Vagina (tissue), 2 donors: Measurements from ENCODE around the gene PEX5L. TPM values are rescaled to one million over a fixed set of nuclear protein-coding genes. Genes with fewer than 3 reads are reported as not detected.

ENCODE experiments used
- DNase-seq, 2 donors: peaks; one replicate each; pipeline ENCODE4 v3.0.0-alpha.2; 2017; ENCODE audit errors: extremely low spot score in 2 of 2
- H3K27ac ChIP-seq: fragments of 200-600 bp; sonication (generic); one replicate; pipeline ENCODE4 v1.5.1; 2019
- H3K27me3 ChIP-seq: fragments of 200-600 bp; sonication (generic); one replicate; pipeline ENCODE4 v1.5.1; 2019
- H3K36me3 ChIP-seq, 2 donors: fragments of 200-600 bp; sonication (generic); one replicate each; pipeline ENCODE4 v1.5.1; 2017 to 2019
- H3K4me1 ChIP-seq: fragments of 200-600 bp; sonication (generic); one replicate; pipeline ENCODE4 v1.5.1; 2019
- H3K4me3 ChIP-seq, 2 donors: fragments of 200-600 bp; sonication (generic); 1 replicate in 1 of 2; 2 replicates in 1 of 2; pipeline ENCODE4 v1.5.1; 2016 to 2019
- H3K9me3 ChIP-seq: fragments of 200-600 bp; sonication (generic); one replicate; pipeline ENCODE4 v1.5.1; 2019
- CTCF ChIP-seq, 3 experiments: fragments of 450-650 bp in 2 of 3; fragments of 200-600 bp in 1 of 3; sonication (generic) in 1 of 3; IDR thresholded peaks; one replicate each; pipeline ENCODE4 v1.5.1; 2017 to 2019; ENCODE audit warnings: antibody characterized with exemption in 3 of 3, mild to moderate bottlenecking in 2 of 3, moderate library complexity in 2 of 3
- POLR2A ChIP-seq, 2 donors: fragments of 450-650 bp; IDR thresholded peaks; one replicate each; pipeline ENCODE4 v1.6.1; 2017; ENCODE audit warnings: antibody characterized with exemption in 2 of 2, mild to moderate bottlenecking in 2 of 2, moderate library complexity in 2 of 2
- POLR2AphosphoS5 ChIP-seq, 2 donors: sonication (generic); formaldehyde crosslinking; IDR thresholded peaks; one replicate each; pipeline ENCODE4 v1.9.0; 2017; ENCODE audit warnings: antibody characterized with exemption in 2 of 2, mild to moderate bottlenecking in 2 of 2, low read depth in 1 of 2; ENCODE audit not compliant: insufficient read depth in 1 of 2
- intact Hi-C: fragments of 100-400 bp; cut with DNase I; formaldehyde crosslinking; loops from one replicate; pipeline ENCODE4 v1.15.1; 2023
- total RNA-seq: library from RNA; depleted of rRNA; stranded (reverse); fragments of >200 nt; gene quantifications from one replicate; pipeline ENCODE4 v1.2.3, GENCODE V29; 2016

PEX5L gene
- total RNA-seq, 1 donor from 2014 or later, result not detected

- H3K4me3 ChIP-seq, result no peak overlapping the region
- TF ChIP-seq CTCF (IDR thresholded peaks at IDR 0.05) (no peak), POLR2A (IDR thresholded peaks at IDR 0.05) (no peak), POLR2AphosphoS5 (IDR thresholded peaks at IDR 0.05; ENCODE audit: insufficient read depth in 1 of 2, low read depth in 1 of 2) (no peak)
- intact Hi-C loops, result no loop called here
- no peak for DNase-seq
- H3K27ac ChIP-seq, result no peak overlapping the region
- no peaks in the 10 kb centered on the region for H3K36me3 ChIP-seq
- no peaks in the 10 kb centered on the region for H3K4me1 ChIP-seq
- no peaks in the 10 kb centered on the region for H3K9me3 ChIP-seq
- H3K27me3 ChIP-seq, result no peaks in the 10 kb centered on the region
These were observed 139.5 kb downstream of the PEX5L start for GRCh38 chr3:179897231-179897630.

- H3K27me3 ChIP-seq, result no peaks in the 10 kb centered on the region
- H3K27ac ChIP-seq, result no peak overlapping the region
- TF ChIP-seq CTCF (IDR thresholded peaks at IDR 0.05) (no peak), POLR2AphosphoS5 (IDR thresholded peaks at IDR 0.05; ENCODE audit: insufficient read depth in 1 of 2, low read depth in 1 of 2) (no peak), POLR2A (IDR thresholded peaks at IDR 0.05) (no peak)
- no peaks in the 10 kb centered on the region for H3K4me1 ChIP-seq
- no peak for DNase-seq
- H3K36me3 ChIP-seq, result no peaks in the 10 kb centered on the region
- H3K4me3 ChIP-seq, result no peak overlapping the region
- intact Hi-C loops, result no loop called here
- H3K9me3 ChIP-seq, result no peaks in the 10 kb centered on the region
These were observed 140.2 kb downstream of the PEX5L start for GRCh38 chr3:179896507-179896906.

- Histone ChIP-seq H3K36me3 (no peaks in the 10 kb centered on the region), H3K4me1 (no peaks in the 10 kb centered on the region), H3K27ac (no peak overlapping the region), H3K27me3 (no peaks in the 10 kb centered on the region), H3K4me3 (no peak overlapping the region), H3K9me3 (no peaks in the 10 kb centered on the region)
- TF ChIP-seq CTCF (IDR thresholded peaks at IDR 0.05) (no peak), POLR2AphosphoS5 (IDR thresholded peaks at IDR 0.05; ENCODE audit: insufficient read depth in 1 of 2, low read depth in 1 of 2) (no peak), POLR2A (IDR thresholded peaks at IDR 0.05) (no peak)
- no peak for DNase-seq
- intact Hi-C loops, result no loop called here
These were observed 141.4 kb downstream of the PEX5L start for GRCh38 chr3:179895330-179895729.

- TF ChIP-seq CTCF (IDR thresholded peaks at IDR 0.05) (no peak), POLR2A (IDR thresholded peaks at IDR 0.05) (no peak), POLR2AphosphoS5 (IDR thresholded peaks at IDR 0.05; ENCODE audit: insufficient read depth in 1 of 2, low read depth in 1 of 2) (no peak)
- no peak overlapping the region for H3K27ac ChIP-seq
- no peak for DNase-seq
- no peaks in the 10 kb centered on the region for H3K9me3 ChIP-seq
- H3K4me1 ChIP-seq, result no peaks in the 10 kb centered on the region
- H3K4me3 ChIP-seq, result no peak overlapping the region
- no peaks in the 10 kb centered on the region for H3K27me3 ChIP-seq
- intact Hi-C loops, result no loop called here
- no peaks in the 10 kb centered on the region for H3K36me3 ChIP-seq
These were observed 149.3 kb downstream of the PEX5L start for GRCh38 chr3:179887295-179887943.

GRCh38 chr3:179885950-179886349 lies 150.8 kb downstream of the PEX5L start:
- TF ChIP-seq POLR2AphosphoS5 (IDR thresholded peaks at IDR 0.05; ENCODE audit: insufficient read depth in 1 of 2, low read depth in 1 of 2) (no peak), POLR2A (IDR thresholded peaks at IDR 0.05) (no peak), CTCF (IDR thresholded peaks at IDR 0.05) (no peak)
- Histone ChIP-seq H3K9me3 (no peaks in the 10 kb centered on the region), H3K4me1 (no peaks in the 10 kb centered on the region), H3K27me3 (no peaks in the 10 kb centered on the region), H3K27ac (no peak overlapping the region), H3K4me3 (no peak overlapping the region), H3K36me3 (no peaks in the 10 kb centered on the region)
- intact Hi-C loops, result no loop called here
- DNase-seq, result no peak
